ENCODE measurements around the gene SHROOM3. TPM values are rescaled to one million over a fixed set of nuclear protein-coding genes. Genes with fewer than 3 reads are reported as not detected.

SHROOM3 gene
- total and polyA plus RNA-seq, 7 donors: 5.1 to 71.0 (median 28.2) TPM

- intact Hi-C loops (cut with DNase I): no loop called here
Measured at GRCh38 chr4:76705472-76705871, 270.4 kb downstream of the SHROOM3 start.

GRCh38 chr4:76706581-76706980, 271.6 kb downstream of the SHROOM3 start:
- TF ChIP-seq CTCF (IDR thresholded peaks at IDR 0.05) (no peak), EP300 (IDR thresholded peaks at IDR 0.05) (no peak), POLR2A (IDR thresholded peaks at IDR 0.05) (no peak), POLR2AphosphoS5 (IDR thresholded peaks at IDR 0.05) (no peak)
- no peak overlapping the region for H3K4me3 ChIP-seq
- H3K4me1 ChIP-seq: peaks cover 0 to 65% (median 58%) of the 10 kb centered on the region in 4 donors
- intact Hi-C loops (cut with DNase I): no loop called here
- 84 to 85% methylated on average over 6 of the region's 6 CpGs for WGBS, 2 donors
- no peaks in the 10 kb centered on the region for H3K9me3 ChIP-seq
- no peak overlapping the region for H3K27ac ChIP-seq
- no peaks in the 10 kb centered on the region for H3K27me3 ChIP-seq
- H3K36me3 ChIP-seq: no peaks in the 10 kb centered on the region
- DNase-seq: no peak

More at GRCh38 chr4:76705472-76705871, 270.4 kb downstream of the SHROOM3 start:
- Histone ChIP-seq H3K9me3 (no peaks in the 10 kb centered on the region), H3K4me1 (peaks cover 0 to 65% (median 58%) of the 10 kb centered on the region in 4 donors), H3K27ac (peak overlapping the region; percentile 38 to 73 (median 58)), H3K36me3 (no peaks in the 10 kb centered on the region), H3K4me3 (no peak overlapping the region), H3K27me3 (no peaks in the 10 kb centered on the region)
- TF ChIP-seq POLR2A (IDR thresholded peaks at IDR 0.05) (no peak), EP300 (IDR thresholded peaks at IDR 0.05) (no peak), CTCF (IDR thresholded peaks at IDR 0.05) (no peak), POLR2AphosphoS5 (IDR thresholded peaks at IDR 0.05) (no peak)
- DNase-seq: no peak
- WGBS, 2 donors: 39 to 61% methylated on average over 1 of the region's 1 CpG

- no peaks in the 10 kb centered on the region for H3K9me3 ChIP-seq
- no peaks in the 10 kb centered on the region for H3K27me3 ChIP-seq
- intact Hi-C loops (cut with DNase I): no loop called here
- peak in 1 of 4 donors; percentile 21 for TF ChIP-seq POLR2AphosphoS5 (IDR thresholded peaks at IDR 0.05)
- no peak for TF ChIP-seq POLR2A (IDR thresholded peaks at IDR 0.05)
- no peak overlapping the region for H3K4me3 ChIP-seq
- WGBS, 2 donors: 73 to 81% methylated on average over 5 of the region's 5 CpGs
- H3K36me3 ChIP-seq: peaks cover 0 to 7% (median 0%) of the 10 kb centered on the region in 4 donors
- no peak for DNase-seq
- H3K4me1 ChIP-seq: peaks cover 0 to 48% (median 35%) of the 10 kb centered on the region in 4 donors
- peak overlapping the region; percentile 61 to 76 (median 74) for H3K27ac ChIP-seq
Measured at GRCh38 chr4:76708971-76709771, 274.1 kb downstream of the SHROOM3 start.

- no peak for DNase-seq
- no peak for TF ChIP-seq EP300 (IDR thresholded peaks at IDR 0.05)
- TF ChIP-seq POLR2AphosphoS5 (IDR thresholded peaks at IDR 0.05): no peak
- no peak for TF ChIP-seq POLR2A (IDR thresholded peaks at IDR 0.05)
- H3K4me1 ChIP-seq: peaks cover 0 to 42% (median 29%) of the 10 kb centered on the region in 4 donors
- peaks cover 0 to 7% (median 0%) of the 10 kb centered on the region in 4 donors for H3K36me3 ChIP-seq
- H3K9me3 ChIP-seq: no peaks in the 10 kb centered on the region
- H3K27me3 ChIP-seq: no peaks in the 10 kb centered on the region
- peak overlapping the region; percentile 61 to 76 (median 74) for H3K27ac ChIP-seq
- H3K4me3 ChIP-seq: no peak overlapping the region
- 81 to 85% methylated on average over 7 of the region's 7 CpGs for WGBS, 2 donors
- intact Hi-C loops (cut with DNase I): no loop called here
Measured at GRCh38 chr4:76709772-76710090, 274.7 kb downstream of the SHROOM3 start.

- Histone ChIP-seq H3K36me3 (peaks cover 0 to 7% (median 0%) of the 10 kb centered on the region in 4 donors), H3K27ac (no peak overlapping the region), H3K9me3 (no peaks in the 10 kb centered on the region), H3K27me3 (no peaks in the 10 kb centered on the region), H3K4me1 (peaks cover 0 to 25% (median 19%) of the 10 kb centered on the region in 4 donors), H3K4me3 (no peak overlapping the region)
- WGBS, 2 donors: 81 to 91% methylated on average over 5 of the region's 5 CpGs
- DNase-seq: no peak
- intact Hi-C loops (cut with DNase I): no loop called here
- TF ChIP-seq POLR2AphosphoS5 (IDR thresholded peaks at IDR 0.05): no peak
- TF ChIP-seq CTCF (IDR thresholded peaks at IDR 0.05): no peak
- TF ChIP-seq EP300 (IDR thresholded peaks at IDR 0.05): no peak
- no peak for TF ChIP-seq POLR2A (IDR thresholded peaks at IDR 0.05)
Measured at GRCh38 chr4:76712564-76712963, 277.5 kb downstream of the SHROOM3 start.
